DND-41 (cell line): ENCODE data around the gene KIF22.

Experiments
- EZH2 ChIP-seq: IDR thresholded peaks from 3 replicates; pipeline ENCODE4 v1.6.1; 2012; ENCODE audit warnings: borderline replicate concordance, low read depth, mild to moderate bottlenecking, moderate library complexity, low read length, inconsistent platforms; ENCODE audit not compliant: severe bottlenecking
- TF ChIP-seq, protein P1 (sequence below): IDR thresholded peaks from 2 replicates; pipeline ENCODE4 v1.5.1; 2012; ENCODE audit warnings: borderline replicate concordance, low read length, moderate library complexity, mild to moderate bottlenecking; ENCODE audit not compliant: poor library complexity, severe bottlenecking; ENCODE audit errors: extremely low read depth

GRCh38 chr16:29784157-29784556, 6.4 kb upstream of the KIF22 start:
- TF ChIP-seq, protein P1, sequence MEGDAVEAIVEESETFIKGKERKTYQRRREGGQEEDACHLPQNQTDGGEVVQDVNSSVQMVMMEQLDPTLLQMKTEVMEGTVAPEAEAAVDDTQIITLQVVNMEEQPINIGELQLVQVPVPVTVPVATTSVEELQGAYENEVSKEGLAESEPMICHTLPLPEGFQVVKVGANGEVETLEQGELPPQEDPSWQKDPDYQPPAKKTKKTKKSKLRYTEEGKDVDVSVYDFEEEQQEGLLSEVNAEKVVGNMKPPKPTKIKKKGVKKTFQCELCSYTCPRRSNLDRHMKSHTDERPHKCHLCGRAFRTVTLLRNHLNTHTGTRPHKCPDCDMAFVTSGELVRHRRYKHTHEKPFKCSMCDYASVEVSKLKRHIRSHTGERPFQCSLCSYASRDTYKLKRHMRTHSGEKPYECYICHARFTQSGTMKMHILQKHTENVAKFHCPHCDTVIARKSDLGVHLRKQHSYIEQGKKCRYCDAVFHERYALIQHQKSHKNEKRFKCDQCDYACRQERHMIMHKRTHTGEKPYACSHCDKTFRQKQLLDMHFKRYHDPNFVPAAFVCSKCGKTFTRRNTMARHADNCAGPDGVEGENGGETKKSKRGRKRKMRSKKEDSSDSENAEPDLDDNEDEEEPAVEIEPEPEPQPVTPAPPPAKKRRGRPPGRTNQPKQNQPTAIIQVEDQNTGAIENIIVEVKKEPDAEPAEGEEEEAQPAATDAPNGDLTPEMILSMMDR: no peak
- TF ChIP-seq EZH2: no peak
